HEK293T (cell line): ENCODE measurements around the gene VWA3B.

Source experiments
- BHLHE40 ChIP-seq: fragments of 450-650 bp; IDR thresholded peaks from 2 replicates; pipeline ENCODE4 v1.6.1; 2016; ENCODE audit warnings: mild to moderate bottlenecking, moderate library complexity, borderline replicate concordance
- FOXA1 ChIP-seq: fragments of 450-650 bp; IDR thresholded peaks from 2 replicates; pipeline ENCODE4 v1.6.1; 2016; ENCODE audit warnings: mild to moderate bottlenecking
- FOXK2 ChIP-seq: fragments of 450-650 bp; IDR thresholded peaks from 2 replicates; pipeline ENCODE4 v1.6.1; 2016; ENCODE audit warnings: mild to moderate bottlenecking
- FOXM1 ChIP-seq: fragments of 450-650 bp; IDR thresholded peaks from 2 replicates; pipeline ENCODE4 v1.6.1; 2017; ENCODE audit warnings: mild to moderate bottlenecking, borderline replicate concordance
- NFRKB ChIP-seq: fragments of 450-650 bp; IDR thresholded peaks from 2 replicates; pipeline ENCODE4 v1.6.1; 2016; ENCODE audit warnings: mild to moderate bottlenecking, moderate library complexity
- SP1 ChIP-seq: fragments of 450-650 bp; IDR thresholded peaks from 2 replicates; pipeline ENCODE4 v1.6.1; 2017
- SUZ12 ChIP-seq: fragments of 450-650 bp; IDR thresholded peaks from 2 replicates; pipeline ENCODE4 v1.6.1; 2016; ENCODE audit warnings: mild to moderate bottlenecking

- TF ChIP-seq FOXA1 (no peak), NFRKB (no peak), BHLHE40 (no peak), SUZ12 (no peak), SP1 (no peak), FOXK2 (no peak), FOXM1 (no peak)
These were observed 2.7 kb upstream of the VWA3B start for GRCh38 chr2:98084151-98084868.
